NCI-H510A (cell line): Measurements from ENCODE around the gene SNAPC4.
"Not testable (repeated sequence)": the region's sequence is repeated elsewhere in the genome, so short reads cannot be mapped to it uniquely, and the experiment has no call there.

Source experiments
- DNase-seq: peaks from one replicate; lab custom pipeline; 2025; lab: John Stamatoyannopoulos, UW

Gene SNAPC4

DNA sequence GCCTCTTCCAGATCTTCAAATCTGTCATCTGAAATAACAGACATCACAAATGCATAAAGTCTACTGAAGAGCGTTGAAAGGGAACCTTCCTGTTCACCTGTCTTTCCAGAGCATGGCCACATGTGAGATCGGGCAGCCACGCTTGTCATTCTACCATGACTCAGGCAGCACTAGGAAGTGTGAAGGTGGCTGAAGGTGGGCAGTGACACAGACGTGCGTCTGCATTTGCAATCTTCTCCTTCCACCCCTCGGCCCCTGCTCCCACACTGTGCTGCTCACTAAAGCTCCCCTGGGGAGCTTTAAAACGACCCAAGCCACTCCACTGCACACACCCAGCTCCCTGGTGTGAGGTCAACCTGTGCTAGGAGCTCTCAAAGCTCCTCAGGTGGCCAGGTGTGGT is 7.9 kb upstream of the SNAPC4 start:
- no peak for DNase-seq

DNA sequence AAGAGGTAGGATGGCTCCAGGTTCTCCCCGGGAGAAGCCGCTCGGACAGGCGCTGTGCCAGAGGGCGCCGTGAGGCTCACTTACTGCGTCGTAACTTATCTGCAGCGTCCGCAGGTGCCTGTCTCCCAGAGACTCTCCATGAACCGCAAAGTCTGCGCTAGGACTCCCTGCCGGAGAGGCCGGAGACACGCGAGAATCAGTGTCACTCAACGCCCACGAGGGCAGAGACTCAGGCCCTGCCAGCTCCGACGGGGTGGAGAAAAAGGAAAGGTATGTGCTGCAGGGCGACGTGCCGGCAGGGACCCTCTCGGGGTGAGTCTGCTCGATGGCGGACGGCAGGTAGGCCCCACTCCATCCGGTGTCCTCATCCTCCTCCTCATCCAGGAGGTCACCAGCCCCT is 7.1 kb upstream of the SNAPC4 start:
- DNase-seq: not testable (repeated sequence)

DNA sequence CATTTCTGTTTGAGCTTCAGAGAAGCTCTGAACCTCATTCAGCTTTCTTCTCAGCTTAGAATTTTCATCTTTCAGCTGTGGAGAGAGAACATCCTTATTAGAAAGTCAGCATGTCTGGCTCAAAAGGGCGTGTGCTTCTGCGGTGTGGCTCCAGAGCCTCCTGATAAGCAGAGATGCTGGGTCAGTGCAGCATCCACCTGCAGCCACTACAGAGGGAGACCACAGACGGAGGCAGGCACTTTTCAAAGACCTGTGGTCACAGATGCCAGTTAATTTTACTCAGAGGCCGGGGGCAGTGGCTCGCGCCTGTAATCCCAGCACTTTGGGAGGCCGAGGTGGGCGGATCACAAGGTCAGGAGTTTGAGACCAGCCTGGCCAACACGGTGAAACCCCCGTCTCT is 5.9 kb upstream of the SNAPC4 start:
- DNase-seq: not testable (repeated sequence)

DNA sequence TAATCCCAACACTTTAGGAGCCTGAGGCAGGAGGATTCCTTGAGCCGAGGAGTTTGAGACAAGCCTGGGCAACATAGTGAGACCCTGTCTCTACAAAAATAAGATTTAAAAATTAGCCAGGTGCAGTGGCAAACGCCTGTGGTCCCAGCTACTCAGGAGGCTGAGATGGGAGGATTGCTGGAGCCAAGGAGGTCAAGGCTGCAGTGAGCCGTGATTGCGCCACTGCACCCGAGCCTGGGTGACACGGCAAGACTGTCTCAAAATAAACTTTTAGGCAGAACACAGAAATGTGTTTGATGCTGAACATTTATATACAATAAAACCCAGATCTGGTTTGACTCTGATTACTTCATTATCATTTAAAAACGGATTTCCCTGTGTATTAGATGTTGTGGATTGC is 5.5 kb upstream of the SNAPC4 start:
- DNase-seq: no peak

DNA sequence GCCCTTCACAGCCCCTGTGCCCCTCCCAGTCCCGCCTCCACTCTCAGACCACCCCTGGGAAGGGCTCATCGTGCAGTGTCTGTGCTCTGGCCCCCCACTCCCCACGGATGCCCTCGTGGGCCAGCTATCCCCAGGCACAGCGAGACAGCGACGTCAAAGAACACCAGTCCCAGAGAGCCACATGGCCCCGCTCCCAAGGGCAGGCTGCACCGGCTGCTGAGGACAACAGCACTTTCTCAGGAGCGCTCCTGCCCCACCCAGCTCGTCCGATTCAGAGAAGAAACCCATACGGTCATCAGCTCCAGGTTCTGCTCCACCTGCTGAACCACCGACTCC is 4.8 kb upstream of the SNAPC4 start:
- no peak for DNase-seq

DNA sequence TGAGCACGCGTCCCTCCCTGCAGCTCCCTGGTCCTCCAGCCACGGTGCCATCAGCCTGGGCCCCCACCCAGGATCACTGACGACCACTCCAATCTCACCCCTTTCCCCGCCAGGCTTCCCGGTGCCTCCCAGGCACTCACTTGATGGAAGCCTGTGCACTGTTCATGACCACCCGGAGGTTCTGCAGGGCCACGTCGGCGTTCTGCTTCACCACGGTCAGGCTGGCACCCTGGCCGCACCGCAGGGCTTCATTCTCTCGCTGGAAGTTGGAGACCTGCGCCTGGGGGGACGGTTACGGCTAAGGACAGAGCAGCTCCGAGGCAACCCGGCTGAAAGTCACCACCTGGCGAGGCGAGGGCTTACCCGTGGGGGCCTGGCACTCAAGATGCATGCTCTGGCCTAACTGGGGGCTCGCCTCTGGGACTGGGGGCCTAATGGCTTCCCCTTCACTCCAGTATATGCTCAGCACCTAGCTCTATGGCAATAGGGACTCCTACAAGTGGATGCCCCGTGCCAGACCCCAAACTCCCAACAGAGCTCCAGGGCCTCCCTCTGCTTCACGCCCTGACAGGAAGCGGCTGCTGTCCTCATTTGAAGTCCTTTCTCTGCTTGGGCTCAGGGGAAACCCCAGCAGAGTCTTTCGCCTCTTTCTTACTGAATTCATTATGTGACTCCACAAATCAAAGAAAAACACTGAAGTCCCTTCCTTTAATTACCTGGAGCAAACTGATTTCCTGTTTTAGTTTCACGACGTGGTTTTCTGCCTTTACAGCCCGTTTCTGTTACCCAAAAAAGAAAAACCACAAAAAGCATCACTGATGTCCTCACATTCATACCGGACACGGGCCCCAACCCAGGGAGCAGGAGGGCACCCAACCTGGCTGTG is 4.2 kb upstream of the SNAPC4 start:
- no peak for DNase-seq

DNA sequence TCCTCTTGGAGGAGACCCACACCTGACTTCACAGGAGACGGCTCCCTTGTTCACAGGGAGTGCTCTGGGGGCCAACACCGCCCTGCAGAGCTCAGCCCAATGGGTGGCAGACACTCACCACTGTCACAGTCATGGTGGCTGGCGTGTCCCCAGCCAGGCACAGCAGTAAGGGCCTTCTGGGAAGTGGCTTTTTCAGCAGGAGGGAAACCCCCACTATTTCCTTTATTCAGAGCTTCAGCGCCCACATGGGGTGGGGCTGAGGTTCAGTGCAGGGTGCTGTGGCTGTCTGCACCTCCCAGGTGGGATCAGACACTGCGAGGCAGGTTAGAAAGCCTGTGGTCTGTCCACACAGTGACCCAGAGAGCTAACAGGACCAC is 3.6 kb upstream of the SNAPC4 start:
- no peak for DNase-seq

DNA sequence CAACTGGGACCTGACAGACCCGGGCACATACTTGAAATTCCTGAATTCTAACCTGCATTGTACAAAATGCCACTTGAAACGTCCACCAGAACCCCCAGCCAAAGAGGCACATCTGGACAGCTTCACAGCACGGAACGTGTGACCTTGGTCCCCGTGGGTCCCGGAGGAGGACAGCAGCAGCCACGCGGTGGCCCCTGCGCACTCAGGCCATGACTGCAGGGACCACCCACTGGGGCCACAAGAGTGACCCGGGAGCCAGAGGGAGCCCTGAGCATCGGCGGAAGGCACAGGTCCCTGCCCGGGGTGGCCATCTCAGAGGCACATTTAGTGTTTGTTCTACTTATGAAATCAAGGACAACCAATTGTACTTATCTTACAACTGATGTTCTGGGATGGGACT is 2.1 kb upstream of the SNAPC4 start:
- no peak for DNase-seq

DNA sequence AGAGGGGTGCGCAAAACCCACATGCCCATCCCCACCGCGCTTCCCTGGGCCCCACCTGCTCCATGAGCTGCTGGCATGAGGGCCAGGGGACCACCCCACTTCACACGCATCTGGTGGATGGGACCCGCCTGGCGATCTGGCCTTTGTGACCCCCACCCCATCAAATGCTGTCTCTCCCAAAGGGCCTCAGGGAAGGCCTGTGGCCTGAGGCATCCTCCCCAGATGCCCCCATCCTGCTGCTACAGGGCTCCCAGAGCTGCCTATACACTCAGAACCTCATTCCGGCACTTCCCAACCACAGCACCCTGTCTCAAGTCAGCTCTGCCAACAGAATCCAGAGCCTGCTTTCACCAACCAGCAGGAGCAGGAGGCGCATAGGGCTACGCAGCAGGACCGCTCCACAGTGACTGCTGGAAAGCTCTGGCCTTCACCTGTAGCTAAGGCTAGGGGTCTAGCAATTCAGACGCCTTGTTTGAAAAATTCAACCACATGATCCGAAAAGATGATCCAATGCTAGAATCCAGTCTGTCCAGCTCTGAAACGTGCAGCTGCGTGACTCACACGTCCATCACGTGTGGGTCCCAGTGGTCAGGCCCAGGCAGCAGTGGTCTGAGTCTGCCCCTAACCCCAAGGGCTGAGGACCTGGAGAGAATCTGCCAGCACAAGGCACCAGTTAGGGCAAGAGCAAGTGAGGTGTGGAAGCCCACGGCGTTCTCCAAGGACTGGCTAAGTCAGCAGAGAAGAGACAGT is 1.4 kb upstream of the SNAPC4 start:
- no peak for DNase-seq

DNA sequence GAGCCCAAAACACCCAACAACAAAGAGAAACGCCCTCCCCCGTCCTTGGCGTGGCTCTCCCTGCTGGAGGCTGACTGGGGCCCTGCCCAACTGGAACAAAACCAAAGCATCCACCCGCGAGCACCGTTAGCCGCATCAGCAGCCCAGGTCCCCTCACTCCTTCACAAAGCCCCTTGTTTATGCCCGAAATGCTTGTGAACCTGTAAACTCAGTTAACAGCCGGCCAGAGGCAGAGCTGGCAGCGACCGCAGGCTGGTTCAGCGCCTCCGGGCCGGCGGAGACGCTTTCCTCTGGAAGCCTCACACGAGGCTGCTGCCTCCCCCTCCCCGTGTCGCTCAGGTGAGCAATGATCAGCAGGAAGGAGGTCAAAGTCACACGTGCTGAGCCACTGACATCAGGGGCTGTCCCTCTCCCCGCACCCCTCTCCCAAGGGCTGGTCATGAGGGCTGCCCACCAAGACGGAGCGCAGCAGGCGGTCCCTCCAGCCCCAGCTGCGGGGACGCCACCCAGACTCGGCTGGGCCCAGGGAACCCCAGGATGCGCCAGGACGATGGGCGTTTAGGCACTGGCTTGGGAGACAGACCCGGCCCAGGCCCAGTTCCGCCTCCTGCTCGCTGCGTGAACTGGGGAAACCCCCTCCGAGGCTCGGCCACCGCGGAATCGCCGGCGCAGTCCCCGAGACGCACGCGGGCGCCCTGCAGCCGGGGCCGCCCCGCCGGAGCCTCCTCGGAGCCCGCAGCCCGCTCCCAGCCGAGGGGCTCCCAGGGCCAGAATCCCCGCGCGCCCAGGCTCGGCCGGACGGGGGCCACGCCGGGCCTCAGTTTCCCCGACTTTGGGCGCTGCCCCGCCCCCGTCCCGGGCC is 563 bp downstream of the SNAPC4 start:
- DNase-seq: no peak

DNA sequence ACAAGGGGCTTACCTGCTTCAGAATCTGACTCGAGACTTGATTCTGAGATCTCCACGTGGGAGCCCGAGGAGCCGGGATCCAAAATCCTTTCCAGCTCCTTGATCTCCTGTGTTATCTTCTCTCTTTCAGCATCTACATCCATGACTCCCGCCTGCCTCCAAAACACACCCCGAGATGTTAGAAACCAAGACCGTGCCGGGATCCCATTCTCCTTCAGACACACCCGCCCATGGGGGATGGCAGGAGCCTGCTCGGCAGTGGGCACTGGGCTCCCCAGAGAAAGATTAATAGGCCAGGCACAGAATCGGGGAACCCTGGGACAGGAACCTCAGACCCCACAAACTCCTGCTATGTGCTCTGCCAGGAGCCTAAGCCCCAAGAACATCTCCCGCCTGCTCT is 1.7 kb downstream of the SNAPC4 start:
- DNase-seq: no peak

DNA sequence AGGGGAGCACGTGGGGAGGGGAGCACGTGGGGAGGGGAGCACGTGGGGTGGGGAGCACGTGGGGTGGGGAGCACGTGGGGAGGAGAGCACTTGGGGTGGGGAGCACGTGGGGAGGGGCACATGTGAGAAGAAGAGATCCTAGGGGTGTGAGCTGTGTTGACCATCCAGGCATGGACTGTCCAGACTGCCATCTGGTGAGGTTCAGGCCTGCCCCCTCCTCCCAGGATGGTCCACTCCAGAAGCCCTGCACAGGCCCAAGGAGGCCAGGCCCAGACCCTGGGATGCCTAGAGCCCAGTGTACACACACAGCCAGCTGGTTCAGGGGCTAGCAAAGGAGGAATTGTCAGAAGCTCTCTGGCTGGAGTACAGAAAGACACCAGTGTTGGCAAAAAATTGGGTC is 2.3 kb downstream of the SNAPC4 start:
- no peak for DNase-seq

DNA sequence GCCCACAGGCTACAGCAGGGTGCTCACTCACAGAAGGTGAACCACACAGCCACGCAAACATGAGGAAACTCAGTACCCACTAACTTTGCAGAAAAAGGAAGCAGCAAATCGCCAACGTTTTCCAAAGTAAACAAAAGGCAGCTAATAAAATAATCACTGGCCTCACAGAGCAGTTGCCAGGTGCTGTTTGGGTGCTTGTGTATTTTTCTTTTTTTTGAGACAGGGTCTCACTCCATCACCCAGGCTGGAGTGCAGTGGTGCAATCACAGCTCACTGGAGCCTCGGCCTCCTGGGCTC is 3.8 kb downstream of the SNAPC4 start:
- DNase-seq: no peak

DNA sequence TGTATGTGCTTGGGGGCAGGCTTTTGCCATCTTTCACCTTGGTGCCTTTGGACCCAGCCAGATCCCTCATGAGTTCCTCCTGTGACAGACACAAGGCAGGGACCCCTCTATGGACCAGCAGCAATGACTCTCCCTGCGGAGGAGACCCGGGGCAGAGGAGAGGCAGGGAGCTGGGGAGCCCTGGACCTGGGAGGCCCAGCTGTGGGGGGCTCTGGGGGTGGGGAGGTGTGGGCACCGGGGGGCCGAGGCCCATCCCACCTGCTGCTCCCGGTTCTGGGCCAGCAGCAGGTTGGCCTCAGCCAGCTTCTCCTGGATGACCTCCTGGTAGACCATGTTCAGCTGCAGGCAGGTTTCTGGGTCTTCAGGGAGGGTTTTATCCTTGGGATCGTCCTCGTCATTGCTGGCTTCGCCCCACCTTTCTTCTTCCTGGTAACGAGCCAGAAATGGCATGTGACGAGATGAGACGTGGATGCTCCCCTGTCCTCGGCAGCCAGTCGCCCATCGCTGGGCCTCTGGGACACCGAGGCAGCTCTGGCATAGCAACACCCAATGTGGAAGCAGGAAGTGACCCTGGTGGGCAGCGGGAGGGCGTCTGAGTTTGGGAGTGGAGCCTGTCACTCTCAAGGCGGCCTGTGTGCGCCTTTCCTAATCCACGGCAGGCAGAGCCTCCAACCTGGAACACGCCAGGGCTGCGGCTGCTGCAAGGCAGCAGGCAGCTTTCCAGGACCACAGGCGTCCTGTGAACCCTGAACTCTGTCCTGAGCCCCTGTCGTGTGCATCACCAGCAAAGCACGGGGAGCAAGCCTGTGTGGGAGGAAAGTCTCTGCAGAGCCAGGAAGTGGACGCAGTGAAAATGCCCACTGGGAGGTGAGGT is 4.4 kb downstream of the SNAPC4 start:
- no peak for DNase-seq

DNA sequence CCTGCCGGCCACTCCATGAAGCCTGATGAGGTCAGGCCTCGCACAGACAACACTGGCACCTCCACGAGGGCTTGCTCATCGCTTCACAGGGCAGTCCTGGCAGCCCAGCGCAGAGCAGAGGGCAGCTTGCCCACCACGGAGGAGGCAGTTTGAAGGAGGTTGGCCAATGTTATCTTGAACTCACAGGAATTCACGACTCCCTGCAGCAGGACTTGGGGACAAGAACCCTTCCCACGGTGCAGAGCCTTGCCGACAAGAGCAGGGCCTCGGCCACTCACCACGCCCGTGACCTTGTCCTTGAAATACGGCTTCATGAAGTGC is 5.0 kb downstream of the SNAPC4 start:
- DNase-seq: no peak

DNA sequence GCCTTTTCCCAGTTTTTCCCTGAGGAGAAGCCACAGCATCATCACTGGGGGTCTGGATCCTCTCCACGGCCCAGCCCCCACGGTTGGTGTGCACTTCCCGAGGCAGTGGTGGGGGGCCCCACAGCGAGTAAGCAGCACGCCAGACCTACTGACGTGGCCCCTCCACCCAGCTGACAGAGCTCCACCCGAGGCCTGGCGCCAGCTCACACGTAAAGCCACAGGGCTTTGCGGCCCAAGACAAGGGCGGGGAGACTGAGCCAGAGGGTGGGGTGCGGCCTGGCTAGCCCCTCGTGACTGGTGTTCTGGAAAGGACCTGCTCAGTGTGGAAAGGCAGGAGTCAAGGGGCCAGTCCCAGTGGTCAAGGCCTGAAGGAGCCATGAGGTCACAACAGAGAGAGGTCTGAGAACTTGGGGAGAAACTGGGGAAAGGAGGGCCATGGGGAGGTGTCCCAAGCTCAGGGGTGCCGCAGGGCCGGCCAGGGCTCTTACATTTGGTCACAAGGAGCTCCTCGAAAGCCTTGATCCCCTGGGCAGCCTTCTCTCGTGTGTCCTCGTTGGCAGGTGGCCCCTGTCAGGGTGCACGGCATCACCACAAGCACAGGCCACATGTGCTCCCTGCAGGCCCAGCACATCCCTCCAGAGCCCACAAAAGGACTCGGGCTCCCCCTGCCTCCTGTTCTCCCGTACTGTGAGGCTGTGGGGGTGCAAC is 5.5 kb downstream of the SNAPC4 start:
- no peak for DNase-seq

DNA sequence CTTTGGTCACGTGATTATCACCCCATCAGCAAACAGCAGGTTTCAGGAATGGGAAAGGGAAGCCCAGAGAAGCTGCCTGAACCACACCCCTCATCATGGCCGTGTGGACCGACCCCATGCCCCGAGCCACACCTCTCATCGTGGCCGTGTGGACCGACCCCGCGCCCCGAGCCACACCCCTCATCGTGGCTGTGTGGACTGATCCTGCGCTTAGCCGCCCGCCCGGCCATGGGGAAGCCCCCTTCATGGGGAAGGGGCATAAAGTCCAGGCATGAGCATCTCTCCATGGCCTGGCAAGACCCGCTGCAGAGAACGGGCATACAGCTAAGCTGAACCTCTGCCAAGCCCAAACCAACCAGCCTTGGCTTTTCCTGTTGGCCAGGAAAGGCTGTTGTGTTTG is 6.4 kb downstream of the SNAPC4 start:
- DNase-seq: no peak

DNA sequence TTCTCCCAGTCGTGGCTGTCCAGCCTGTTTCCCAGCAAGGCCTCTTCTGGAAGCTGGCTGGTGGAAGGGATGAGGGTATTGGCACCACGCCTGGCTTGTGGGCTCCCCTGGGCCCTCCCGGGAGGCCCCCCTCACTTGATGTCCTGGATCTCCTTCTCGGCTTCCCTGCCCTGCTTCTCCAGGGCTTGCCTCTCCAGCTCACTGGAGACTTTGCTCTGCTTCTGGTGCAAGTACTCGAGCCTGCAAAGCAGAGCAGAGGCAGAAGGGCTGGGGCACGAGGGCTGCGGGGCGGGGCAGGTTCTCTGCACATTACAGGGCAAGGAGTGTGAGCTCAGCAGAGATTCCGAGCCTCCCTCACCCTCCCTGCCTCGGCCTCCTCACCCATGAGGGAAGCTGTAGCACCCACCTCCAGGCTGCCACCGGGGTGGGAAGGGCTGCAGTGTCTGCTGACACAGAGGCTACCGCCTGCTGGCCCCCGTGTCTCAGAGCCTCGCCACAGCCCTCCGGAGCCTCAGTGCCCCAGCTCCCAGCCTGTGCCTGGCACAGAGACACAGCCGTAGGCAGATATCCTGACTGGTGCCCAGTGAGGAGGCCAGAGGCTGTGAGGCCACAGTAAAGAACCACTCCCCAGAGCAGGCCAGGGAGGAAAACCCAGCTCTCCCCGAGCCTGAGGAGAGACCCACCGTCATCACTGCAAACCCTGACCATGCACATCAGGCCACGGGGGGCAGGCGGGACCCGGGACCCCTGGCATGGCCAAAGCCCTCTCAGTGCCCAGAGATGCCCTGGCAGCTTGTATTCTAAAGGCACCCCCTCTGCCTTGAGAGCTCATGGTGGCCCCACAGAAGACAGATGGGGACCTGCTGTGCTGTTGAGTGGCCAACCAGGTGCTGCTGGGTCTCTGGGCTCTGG is 7.2 kb downstream of the SNAPC4 start:
- DNase-seq: no peak

DNA sequence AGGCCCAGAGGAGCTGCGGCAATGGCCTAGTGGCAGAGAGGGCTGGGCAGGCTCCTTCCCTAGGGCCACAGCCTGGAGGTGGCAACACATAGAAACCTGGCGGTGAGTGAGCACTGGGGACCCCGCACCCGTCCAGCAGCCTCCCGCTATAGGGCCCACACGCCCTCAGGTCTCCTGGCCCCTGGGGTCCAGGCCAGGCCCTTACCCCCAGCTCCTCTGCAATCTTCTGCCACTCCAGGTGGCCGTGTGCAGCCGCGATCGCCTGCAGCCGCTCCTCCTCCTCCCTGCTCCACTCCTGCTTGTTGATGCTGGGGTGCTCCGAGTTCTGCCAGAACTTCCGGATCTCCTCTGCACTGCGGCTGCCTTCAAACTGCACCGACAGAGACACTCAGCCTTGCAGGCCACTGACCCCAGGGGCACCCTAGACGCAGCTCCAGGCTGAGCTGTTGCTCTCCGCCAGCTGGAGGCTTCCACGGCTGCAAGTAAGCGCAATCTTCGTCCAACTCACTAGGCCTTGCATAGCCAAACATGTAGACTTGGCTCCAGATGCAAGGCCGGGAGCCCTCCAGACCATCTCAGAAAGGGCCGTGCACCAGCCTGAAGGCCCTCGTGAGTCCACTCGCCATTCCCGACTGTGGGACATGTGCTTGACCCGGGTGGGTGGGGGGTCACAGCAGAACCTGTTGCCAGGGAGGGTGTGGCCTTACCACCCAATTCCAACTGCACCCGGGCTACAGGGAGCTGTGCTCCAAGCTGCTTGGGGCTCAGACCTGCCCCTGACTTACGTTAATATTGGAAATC is 8.0 kb downstream of the SNAPC4 start:
- DNase-seq: no peak

DNA sequence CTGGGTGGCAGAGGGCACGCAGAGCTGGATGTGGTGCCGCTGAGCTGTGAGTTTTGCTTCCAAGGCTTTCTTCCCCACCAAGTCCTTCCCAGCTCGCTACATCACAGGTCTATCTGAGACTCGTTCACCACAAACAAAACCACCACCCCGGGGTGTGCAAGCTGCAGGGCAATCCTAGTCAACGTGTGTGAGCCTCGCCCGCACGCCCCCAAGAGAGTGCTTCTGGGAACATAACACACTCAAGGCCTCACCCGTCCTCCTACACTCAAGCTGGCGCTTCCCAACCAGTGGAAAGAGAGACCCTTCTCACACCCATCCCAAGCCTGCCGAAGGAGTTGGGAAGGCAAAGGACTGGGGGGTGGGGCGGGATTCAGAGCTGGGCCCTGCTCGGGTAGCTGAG is 10.6 kb downstream of the SNAPC4 start:
- DNase-seq: no peak
